GM12801 (cell line): ENCODE data around the gene RPL10A.

ENCODE experiments used
- TF ChIP-seq, protein P1 (sequence below): IDR thresholded peaks from one replicate; pipeline ENCODE4 v1.5.1; 2011; ENCODE audit warnings: control low read depth; ENCODE audit not compliant: insufficient read length; ENCODE audit errors: extremely low read depth

RPL10A gene

DNA sequence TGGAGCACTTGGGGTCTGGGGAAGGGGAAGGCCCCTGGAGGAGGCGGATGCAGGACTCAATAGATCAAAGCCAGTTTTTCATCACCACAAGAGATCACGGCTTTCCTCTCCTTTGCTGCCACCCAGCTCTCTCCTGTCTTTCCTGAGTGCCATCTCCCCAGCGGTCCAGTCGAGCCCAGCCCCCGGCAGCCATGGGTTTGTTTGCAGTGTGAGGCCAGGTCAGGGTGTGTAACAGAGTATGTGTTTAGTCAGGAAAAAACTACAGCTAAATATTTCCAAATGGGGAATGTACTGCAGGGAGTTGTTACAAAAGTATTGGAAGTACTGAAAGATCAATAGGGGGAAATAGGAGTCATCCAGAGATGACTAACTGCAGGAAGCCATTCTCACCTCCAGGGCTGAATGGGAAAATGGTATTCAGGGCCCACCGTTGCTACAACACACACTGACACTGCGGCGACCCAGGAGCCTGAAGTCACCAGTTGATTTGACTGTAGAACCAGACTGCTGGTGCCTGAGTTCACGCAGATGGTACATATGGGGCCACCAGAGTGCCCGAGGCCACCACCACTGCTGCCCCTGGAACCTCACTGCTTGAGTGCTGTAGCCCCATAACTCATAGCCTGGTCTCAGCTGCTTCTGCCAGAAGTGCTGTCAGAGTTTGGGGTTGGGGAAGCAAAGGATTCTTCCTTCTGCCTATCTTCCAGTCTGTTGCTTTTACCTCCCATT is 39.6 kb upstream of the RPL10A start:
- TF ChIP-seq, protein P1, sequence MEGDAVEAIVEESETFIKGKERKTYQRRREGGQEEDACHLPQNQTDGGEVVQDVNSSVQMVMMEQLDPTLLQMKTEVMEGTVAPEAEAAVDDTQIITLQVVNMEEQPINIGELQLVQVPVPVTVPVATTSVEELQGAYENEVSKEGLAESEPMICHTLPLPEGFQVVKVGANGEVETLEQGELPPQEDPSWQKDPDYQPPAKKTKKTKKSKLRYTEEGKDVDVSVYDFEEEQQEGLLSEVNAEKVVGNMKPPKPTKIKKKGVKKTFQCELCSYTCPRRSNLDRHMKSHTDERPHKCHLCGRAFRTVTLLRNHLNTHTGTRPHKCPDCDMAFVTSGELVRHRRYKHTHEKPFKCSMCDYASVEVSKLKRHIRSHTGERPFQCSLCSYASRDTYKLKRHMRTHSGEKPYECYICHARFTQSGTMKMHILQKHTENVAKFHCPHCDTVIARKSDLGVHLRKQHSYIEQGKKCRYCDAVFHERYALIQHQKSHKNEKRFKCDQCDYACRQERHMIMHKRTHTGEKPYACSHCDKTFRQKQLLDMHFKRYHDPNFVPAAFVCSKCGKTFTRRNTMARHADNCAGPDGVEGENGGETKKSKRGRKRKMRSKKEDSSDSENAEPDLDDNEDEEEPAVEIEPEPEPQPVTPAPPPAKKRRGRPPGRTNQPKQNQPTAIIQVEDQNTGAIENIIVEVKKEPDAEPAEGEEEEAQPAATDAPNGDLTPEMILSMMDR, result no peak

DNA sequence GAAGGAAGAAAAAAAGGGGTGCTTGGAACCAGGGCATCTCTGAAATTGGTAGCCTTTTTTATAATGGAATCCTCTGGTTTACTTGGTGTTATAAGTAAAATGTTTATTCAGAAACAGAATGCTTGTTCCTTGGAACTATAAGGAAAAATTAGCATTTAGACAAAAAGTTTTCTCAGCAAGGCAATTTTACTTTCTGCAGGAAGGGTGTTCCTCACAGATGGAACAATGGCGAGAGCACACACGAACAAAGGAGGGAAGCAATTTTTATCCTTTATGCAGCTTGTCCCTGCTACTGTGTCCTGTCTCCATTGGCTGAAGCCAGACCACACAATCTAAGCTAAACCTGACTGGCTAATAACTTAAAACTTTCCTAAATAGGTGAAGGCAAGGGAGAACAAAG is 38.7 kb upstream of the RPL10A start:
- TF ChIP-seq, protein P1, result no peak

DNA sequence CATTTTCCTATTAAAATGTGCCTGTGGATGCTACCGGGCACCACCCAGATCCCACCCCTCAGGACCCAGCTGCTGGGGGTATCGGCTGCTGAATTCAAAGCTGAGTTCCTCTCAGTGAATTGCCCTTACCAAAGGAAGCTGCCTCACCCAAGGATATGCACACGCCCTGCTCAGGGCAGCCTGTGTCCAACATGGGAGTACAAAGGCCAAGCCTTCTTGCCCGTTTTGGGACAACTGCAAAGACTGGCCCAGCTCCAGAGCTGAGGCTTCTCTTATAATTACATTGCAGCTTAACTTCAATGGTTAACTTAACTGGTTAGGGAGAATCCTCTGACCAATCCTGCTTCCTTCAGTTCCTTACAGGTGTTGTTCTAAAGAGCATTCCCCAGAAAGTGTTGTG is 35.9 kb upstream of the RPL10A start:
- TF ChIP-seq, protein P1, result no peak

DNA sequence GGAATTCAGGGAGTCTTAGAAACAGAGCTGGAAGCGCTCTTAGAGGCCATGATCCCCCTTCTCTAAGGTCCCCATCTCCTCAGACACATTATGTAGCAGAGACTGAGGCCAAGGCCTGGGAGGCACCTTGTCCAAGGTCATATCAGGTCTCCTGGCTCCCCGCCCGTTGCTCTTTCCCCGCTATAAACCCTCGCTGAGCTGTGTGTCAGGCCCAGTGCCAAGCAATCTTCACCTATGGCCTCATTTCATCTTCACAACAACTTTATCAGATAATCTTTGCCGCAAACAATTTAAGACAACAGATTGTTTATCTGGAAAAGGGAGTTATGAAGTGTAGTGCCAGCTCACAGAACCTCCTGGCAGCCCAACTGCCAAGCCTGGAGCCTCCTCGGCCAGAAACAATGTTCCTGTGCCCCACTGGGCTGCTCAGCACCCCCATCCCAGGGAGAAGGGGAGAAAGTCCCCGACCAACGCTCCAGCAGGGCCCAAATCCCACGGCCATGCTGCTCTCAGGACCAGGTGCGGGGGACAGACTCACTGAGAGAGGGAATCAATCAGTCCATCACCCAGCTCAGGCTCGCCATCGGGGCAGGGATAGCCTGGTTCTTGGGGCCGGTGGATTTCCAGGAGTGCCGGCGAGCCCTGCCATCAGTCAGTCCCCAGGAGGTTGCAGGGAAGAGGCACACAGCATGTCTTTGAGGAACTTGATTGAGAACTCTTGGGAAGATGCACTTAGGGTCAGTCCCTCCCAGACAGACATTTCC is 32.9 kb upstream of the RPL10A start:
- TF ChIP-seq, protein P1, result no peak

DNA sequence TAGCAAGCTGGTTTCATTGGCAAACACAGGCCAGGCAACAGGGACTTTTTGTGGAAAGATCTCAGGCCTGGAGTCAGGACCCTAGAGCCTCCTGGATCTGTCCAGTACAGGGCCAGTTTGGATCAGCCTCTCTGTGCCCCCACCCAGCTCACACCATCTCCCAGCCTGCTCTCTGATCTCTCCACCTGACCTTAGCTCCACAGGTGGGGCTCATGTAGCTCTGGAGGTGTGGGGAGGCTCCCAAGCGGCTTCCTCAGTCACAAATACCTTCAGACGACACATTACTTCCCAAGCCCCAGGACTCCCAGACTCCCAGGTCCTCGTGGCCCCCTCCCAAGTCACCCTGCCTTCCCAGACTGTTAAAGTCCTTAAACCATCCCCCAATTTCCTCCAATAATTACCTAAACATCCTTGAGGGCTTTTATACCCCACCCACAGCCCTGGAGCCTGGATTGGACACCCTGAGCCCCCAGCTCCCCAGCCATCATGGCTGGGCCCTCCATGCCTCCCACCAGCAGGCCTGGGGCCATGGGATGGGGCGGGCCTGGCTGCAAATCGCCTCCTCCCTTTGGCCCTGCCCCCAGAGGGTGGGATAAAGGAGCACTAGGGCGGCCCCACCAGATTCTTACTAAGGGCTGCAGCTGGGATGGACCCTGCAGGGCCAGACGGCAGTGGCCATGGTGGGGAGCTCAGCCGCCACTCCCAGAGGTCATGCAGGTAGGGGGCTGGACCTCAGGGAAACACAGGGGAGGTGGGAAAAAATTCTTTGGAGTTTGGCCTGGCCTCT is 31.9 kb upstream of the RPL10A start:
- TF ChIP-seq, protein P1, result no peak

DNA sequence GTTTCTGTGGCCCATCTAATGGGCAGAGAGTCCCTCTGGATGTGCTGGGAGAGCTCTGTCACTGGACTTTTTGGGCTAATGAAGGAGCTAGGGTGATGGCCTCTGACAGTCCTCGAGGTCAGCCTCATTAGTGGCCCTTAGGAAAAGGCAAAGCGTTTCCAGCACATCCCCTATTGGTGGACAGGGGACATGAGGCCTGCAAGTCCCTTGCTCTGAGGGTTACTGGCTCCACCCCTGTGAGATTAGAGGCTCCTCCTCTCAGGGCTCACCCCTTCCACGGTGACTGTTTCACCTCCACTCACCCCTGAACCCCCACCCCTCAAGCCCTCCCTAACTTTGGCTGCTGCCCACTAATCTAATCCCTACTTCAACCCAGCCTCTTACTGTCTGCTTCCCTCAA is 28.9 kb upstream of the RPL10A start:
- TF ChIP-seq, protein P1, result no peak

DNA sequence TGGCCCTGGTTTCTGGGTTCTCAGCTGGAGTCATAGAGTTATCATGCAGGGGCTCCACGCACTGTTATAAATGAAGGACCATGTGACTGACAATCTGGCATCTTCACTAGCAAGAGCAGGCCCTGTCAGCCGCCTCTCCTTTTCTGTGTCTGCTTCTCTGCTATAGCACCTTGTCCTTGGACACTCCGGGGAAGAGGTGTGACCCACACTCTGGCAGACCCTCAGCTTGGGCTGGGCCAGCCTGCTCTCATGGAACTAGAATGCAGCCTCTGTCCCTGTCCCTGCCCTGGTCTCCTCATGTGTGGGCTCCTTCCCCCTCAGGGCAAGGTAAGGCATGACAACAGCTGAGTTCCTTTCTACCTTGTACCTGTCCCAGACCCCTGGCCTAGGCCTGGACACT is 27.0 kb upstream of the RPL10A start:
- TF ChIP-seq, protein P1, result no peak
